ENCODE data around the gene FOSL2. TPM values are rescaled to one million over a fixed set of nuclear protein-coding genes. Genes with fewer than 3 reads are reported as not detected.

Gene FOSL2
- total RNA-seq, 1 donor from 2014 or later: 74.9 TPM

DNA sequence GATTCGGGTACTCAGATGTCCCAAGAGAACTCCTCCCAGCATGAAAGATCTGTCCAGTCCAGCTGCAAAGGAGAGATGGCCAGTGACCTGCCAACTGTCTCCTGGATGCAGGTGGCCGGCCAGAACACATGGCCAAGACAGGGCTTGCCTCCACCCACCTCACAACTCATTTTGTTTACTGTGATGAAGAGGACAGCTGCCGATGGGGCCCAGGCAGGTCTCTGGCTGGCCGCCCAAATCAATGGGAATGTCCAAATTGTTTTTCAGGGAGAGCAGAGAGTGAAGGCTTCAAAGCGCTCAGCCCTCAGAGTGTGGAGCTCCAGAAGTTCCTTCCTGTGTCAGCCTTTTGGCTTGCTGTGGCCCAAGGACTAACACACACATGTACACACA lies 41.9 kb downstream of the FOSL2 start:
- TF ChIP-seq, protein P1, sequence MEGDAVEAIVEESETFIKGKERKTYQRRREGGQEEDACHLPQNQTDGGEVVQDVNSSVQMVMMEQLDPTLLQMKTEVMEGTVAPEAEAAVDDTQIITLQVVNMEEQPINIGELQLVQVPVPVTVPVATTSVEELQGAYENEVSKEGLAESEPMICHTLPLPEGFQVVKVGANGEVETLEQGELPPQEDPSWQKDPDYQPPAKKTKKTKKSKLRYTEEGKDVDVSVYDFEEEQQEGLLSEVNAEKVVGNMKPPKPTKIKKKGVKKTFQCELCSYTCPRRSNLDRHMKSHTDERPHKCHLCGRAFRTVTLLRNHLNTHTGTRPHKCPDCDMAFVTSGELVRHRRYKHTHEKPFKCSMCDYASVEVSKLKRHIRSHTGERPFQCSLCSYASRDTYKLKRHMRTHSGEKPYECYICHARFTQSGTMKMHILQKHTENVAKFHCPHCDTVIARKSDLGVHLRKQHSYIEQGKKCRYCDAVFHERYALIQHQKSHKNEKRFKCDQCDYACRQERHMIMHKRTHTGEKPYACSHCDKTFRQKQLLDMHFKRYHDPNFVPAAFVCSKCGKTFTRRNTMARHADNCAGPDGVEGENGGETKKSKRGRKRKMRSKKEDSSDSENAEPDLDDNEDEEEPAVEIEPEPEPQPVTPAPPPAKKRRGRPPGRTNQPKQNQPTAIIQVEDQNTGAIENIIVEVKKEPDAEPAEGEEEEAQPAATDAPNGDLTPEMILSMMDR (IDR thresholded peaks at IDR 0.05): no peak
- Histone ChIP-seq H3K36me3 (no peaks in the 10 kb centered on the region), H3K4me3 (no peak overlapping the region), H3K9me3 (peaks cover 6% of the 10 kb centered on the region), H3K4me1 (peaks cover 4% of the 10 kb centered on the region), H3K27ac (no peak overlapping the region), H3K27me3 (ENCODE audit: low read depth) (no peaks in the 10 kb centered on the region)
- DNase-seq (no peak), ATAC-seq (no peak)
- intact Hi-C loops (cut with DNase I): no loop called here

DNA sequence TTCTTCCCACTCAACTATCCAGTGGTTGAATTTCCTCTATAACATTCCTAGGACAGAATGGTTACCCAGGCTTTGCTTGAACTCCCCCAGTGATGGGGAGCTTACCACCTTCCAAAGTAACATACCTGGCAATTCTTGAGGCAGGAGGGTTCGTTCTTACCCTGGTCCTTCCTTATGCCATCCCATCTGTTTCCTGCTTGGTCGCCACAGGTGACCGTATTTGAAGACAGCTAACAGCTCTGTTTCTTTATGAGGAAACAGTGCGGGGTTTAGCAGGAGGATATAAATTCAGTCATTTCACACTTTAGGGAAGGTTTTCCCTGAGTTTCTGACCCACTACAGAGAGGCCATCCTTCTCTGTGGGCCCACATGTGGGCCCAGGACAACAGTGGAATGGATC lies 42.6 kb downstream of the FOSL2 start:
- no peaks in the 10 kb centered on the region for H3K27me3 ChIP-seq (ENCODE audit: low read depth)
- H3K4me1 ChIP-seq: peaks cover 4% of the 10 kb centered on the region
- H3K36me3 ChIP-seq: no peaks in the 10 kb centered on the region
- intact Hi-C loops (cut with DNase I): no loop called here
- H3K27ac ChIP-seq: no peak overlapping the region
- TF ChIP-seq, protein P1 (IDR thresholded peaks at IDR 0.05): no peak
- peaks cover 6% of the 10 kb centered on the region for H3K9me3 ChIP-seq
- ATAC-seq (no peak), DNase-seq (no peak)
- no peak overlapping the region for H3K4me3 ChIP-seq

DNA sequence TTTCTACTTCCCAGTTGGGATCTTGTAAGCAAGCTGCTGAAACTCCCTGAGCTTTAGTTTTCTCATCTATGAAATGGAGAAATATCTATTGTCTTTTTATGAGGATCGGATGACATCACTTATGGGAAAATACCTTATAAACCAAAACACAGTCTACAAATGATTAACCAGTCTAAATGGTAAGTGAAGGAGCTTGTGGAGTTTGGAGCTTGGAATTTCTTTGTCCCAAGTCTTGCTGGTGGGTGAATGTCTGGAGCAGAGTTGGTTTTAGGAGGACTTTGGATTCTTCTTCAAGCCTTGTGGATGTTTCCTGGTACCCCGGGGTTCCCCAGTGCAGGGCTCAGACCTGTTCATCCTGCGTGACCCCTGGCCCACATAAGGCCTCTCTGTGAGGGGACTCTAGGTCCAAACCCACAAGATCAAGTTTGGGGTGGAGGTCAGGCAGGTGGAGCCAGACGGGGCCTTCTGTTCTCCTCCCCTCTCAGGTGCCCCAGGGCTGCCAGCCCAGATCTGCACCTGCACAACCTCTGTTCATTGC lies 43.2 kb downstream of the FOSL2 start:
- peaks cover 4% of the 10 kb centered on the region for H3K4me1 ChIP-seq
- peaks cover 6% of the 10 kb centered on the region for H3K9me3 ChIP-seq
- DNase-seq (no peak), ATAC-seq (no peak)
- no peaks in the 10 kb centered on the region for H3K36me3 ChIP-seq
- H3K27ac ChIP-seq: no peak overlapping the region
- intact Hi-C loops (cut with DNase I): no loop called here
- TF ChIP-seq, protein P1 (IDR thresholded peaks at IDR 0.05): no peak
- no peak overlapping the region for H3K4me3 ChIP-seq
- no peaks in the 10 kb centered on the region for H3K27me3 ChIP-seq (ENCODE audit: low read depth)

DNA sequence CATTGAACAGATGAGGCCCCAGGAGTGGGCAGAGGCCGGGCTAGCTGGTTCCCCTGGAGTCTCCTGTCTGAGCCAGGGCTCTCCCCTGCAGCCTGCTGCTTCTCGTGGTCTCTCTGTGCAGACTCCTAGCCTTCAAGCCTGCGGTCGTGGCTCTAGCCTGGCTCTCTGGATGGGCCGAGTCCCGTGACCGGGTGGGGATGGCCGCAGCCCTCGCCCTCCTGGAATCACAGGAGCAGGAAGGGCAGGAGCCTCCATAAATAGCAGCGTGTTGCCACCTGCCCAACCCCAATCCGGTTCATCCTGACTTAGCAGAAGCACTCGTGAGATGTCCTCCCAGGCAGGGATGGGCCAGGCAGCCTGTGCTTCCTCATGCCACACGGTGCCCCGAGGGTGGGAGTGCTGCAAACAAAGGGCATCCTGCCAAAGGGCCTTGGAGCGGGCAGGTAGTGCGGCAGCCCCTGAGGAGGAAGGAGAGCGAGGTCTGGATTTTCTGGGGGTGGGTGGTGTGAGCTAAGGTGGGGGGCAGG lies 43.9 kb downstream of the FOSL2 start:
- Histone ChIP-seq H3K9me3 (peaks cover 6% of the 10 kb centered on the region), H3K27me3 (ENCODE audit: low read depth) (no peaks in the 10 kb centered on the region), H3K4me3 (no peak overlapping the region), H3K27ac (no peak overlapping the region), H3K36me3 (no peaks in the 10 kb centered on the region), H3K4me1 (peaks cover 4% of the 10 kb centered on the region)
- TF ChIP-seq, protein P1 (IDR thresholded peaks at IDR 0.05): no peak
- intact Hi-C loops (cut with DNase I): no loop called here
- ATAC-seq (peak; percentile 10 to 56), DNase-seq (peak; percentile 66)

DNA sequence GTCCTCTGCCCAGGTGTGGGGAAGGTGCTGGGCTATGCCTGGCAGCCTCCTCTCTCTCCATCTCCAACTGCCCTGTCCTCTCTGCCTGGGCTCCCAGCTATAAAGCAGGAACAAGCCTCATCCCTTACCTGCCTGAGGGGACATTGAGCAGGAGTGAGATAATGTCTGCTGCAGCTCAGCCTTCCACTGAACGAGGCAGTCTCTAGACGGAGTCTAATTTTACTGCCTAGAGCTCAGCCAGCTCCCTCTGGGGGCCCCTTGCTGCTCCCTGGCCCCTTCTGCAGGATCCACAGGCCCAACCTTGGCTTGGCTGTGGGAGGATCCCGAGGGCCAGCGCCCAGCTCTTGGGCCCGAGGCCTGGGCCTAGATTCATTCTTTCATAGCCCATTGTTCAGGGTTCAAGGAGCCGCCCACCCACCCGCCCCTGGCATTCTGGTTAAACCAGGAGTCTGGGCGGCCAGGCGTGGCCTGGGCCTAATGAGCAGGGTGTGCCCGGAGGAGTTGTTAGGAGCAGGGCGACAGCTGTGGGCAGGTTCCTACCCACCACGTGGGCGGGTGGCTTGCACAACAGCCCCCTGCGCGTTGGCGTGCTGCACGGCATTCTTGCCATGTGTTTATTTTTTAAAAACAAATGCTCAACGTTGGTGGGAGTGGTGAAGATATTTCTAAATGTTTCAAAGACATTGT lies 44.6 kb downstream of the FOSL2 start:
- Histone ChIP-seq H3K4me1 (peaks cover 4% of the 10 kb centered on the region), H3K36me3 (no peaks in the 10 kb centered on the region), H3K27ac (no peak overlapping the region), H3K4me3 (no peak overlapping the region), H3K27me3 (ENCODE audit: low read depth) (no peaks in the 10 kb centered on the region), H3K9me3 (peaks cover 6% of the 10 kb centered on the region)
- TF ChIP-seq, protein P1 (IDR thresholded peaks at IDR 0.05): no peak
- intact Hi-C loops (cut with DNase I): no loop called here
- ATAC-seq (peak; percentile 58 to 78), DNase-seq (peak; percentile 85)

Data from lower lobe of right lung (tissue), 2 donors.